CD4-positive, alpha-beta T cell (primary cell): ENCODE results near the gene FOXL2NB. TPM values are rescaled to one million over a fixed set of nuclear protein-coding genes. Genes with fewer than 3 reads are reported as not detected.

Experiments
- ATAC-seq: fragments of 200-7000 bp; cut with Tn5 transposase; one replicate; pipeline ENCODE4 v1.10.0; 2022; ENCODE audit warnings: mild to moderate bottlenecking; ENCODE audit not compliant: poor library complexity
- CTCF ChIA-PET: fragments of 350-600 bp; sonication (Branson Sonifier 250); formaldehyde crosslinking; loops from one replicate; lab custom pipeline; 2021; ENCODE audit warnings: antibody characterized with exemption, inconsistent platforms; lab: Charles Lee
- POLR2A ChIA-PET: fragments of 350-600 bp; sonication (Branson Sonifier 250); formaldehyde crosslinking; loops from one replicate; lab custom pipeline; 2021; ENCODE audit warnings: antibody characterized with exemption, inconsistent platforms; lab: Charles Lee
- DNase-seq, 14 experiments: peaks; one replicate each; pipeline ENCODE4 v3.0.0-alpha.2; 2013 to 2020; ENCODE audit warnings: mixed read lengths in 2 of 14
- H3K27ac ChIP-seq, 2 donors: one replicate each; pipeline versions ENCODE4 v1.5.1 to v1.7.0; 2013; ENCODE audit warnings: low read length in 2 of 2, low read depth in 1 of 2, mild to moderate bottlenecking in 1 of 2
- H3K27me3 ChIP-seq, 2 experiments: 1 replicate in 1 of 2; 2 replicates in 1 of 2; pipeline versions ENCODE4 v1.6.1 to v1.7.0; 2013; ENCODE audit warnings: low read length in 2 of 2, control low read depth in 1 of 2, mild to moderate bottlenecking in 1 of 2, moderate library complexity in 1 of 2; ENCODE audit not compliant: insufficient read depth in 2 of 2, control insufficient read depth in 1 of 2
- H3K36me3 ChIP-seq: one replicate; pipeline ENCODE4 v1.6.1; 2013; ENCODE audit warnings: low read length, control low read depth; ENCODE audit not compliant: insufficient read depth
- H3K4me1 ChIP-seq: one replicate; pipeline ENCODE4 v1.6.1; 2013; ENCODE audit warnings: low read length, control low read depth; ENCODE audit not compliant: insufficient read depth
- H3K4me3 ChIP-seq: one replicate; pipeline ENCODE4 v1.5.1; 2013; ENCODE audit warnings: mild to moderate bottlenecking, low read length, moderate library complexity
- H3K9me3 ChIP-seq, 2 experiments: 1 replicate in 1 of 2; 2 replicates in 1 of 2; pipeline versions ENCODE4 v1.6.1 to v1.7.0; 2013; ENCODE audit warnings: low read length in 2 of 2, mild to moderate bottlenecking in 2 of 2, control low read depth in 1 of 2, moderate library complexity in 1 of 2; ENCODE audit not compliant: control insufficient read depth in 1 of 2, insufficient read depth in 1 of 2
- H3K27ac Mint-ChIP-seq: one replicate; pipeline ENCODE4 v1.8.0; 2020; ENCODE audit warnings: mixed read lengths
- H3K27me3 Mint-ChIP-seq: one replicate; pipeline ENCODE4 v1.8.0; 2021; ENCODE audit warnings: mixed read lengths
- H3K36me3 Mint-ChIP-seq: one replicate; pipeline ENCODE4 v1.8.0; 2021; ENCODE audit warnings: low read depth, mixed read lengths
- H3K4me1 Mint-ChIP-seq: one replicate; pipeline ENCODE4 v1.8.0; 2021; ENCODE audit warnings: low read depth, mixed read lengths
- H3K4me3 Mint-ChIP-seq: one replicate; pipeline ENCODE4 v1.8.0; 2020; ENCODE audit warnings: mild to moderate bottlenecking, mixed read lengths
- H3K9me3 Mint-ChIP-seq: one replicate; pipeline ENCODE4 v1.8.0; 2020; ENCODE audit warnings: mixed read lengths
- CTCF ChIP-seq: fragments of 200-600 bp; IDR thresholded peaks from one replicate; pipeline ENCODE4 v1.8.0; 2022; ENCODE audit warnings: antibody characterized with exemption, mild to moderate bottlenecking
- intact Hi-C, 2 experiments: fragments of 100-400 bp; cut with DNase I in 1 of 2; cut with micrococcal nuclease in 1 of 2; formaldehyde crosslinking; loops; one replicate each; pipeline versions ENCODE4 v1.15.1 to v1.9.0; 2023 to 2025; cut with DNase I, micrococcal nuclease
- total RNA-seq, 174 experiments: library from RNA in 2 of 174; stranded (reverse) in 2 of 174; gene quantifications; one replicate each; pipeline ENCODE4 v1.2.3 and lab custom pipeline; 2021 to 2026

The FOXL2NB gene
- total RNA-seq, 2 experiments from 2014 or later = not detected

GRCh38 chr3:138964923-138965322 lies 17.9 kb downstream of the FOXL2NB start:
- Histone ChIP-seq H3K4me3 (no peak overlapping the region), H3K9me3 (peaks cover 17 to 25% of the 10 kb centered on the region in 2 experiments), H3K27ac (no peak overlapping the region), H3K4me1 (peaks cover 14% of the 10 kb centered on the region), H3K27me3 (peaks cover 44 to 47% of the 10 kb centered on the region in 2 experiments), H3K36me3 (no peaks in the 10 kb centered on the region)
- no peaks in the 10 kb centered on the region for H3K36me3 Mint-ChIP-seq
- no peak overlapping the region for H3K4me3 Mint-ChIP-seq
- peaks cover 16% of the 10 kb centered on the region for H3K4me1 Mint-ChIP-seq
- peaks cover 71% of the 10 kb centered on the region for H3K27me3 Mint-ChIP-seq
- no peak for TF ChIP-seq CTCF
- H3K27ac Mint-ChIP-seq = no peak overlapping the region
- ChIA-PET CTCF (interaction anchor here (0.6 kb wide), 1 partner anchor 9 kb away, joined by 3 read pairs; no protein-coding TSS in a partner anchor), POLR2A (interaction anchor here (0.6 kb wide), 1 partner anchor 270 kb away, joined by 3 read pairs; no protein-coding TSS in a partner anchor)
- intact Hi-C loops = no loop called here
- ATAC-seq (no peak), DNase-seq (no peak)
- H3K9me3 Mint-ChIP-seq = peaks cover 10% of the 10 kb centered on the region

- Histone ChIP-seq H3K4me1 (no peaks in the 10 kb centered on the region), H3K4me3 (no peak overlapping the region), H3K27ac (no peak overlapping the region), H3K36me3 (no peaks in the 10 kb centered on the region), H3K27me3 (peaks cover 11 to 14% of the 10 kb centered on the region in 2 experiments), H3K9me3 (no peaks in the 10 kb centered on the region)
- DNase-seq (no peak), ATAC-seq (no peak)
- Mint-ChIP-seq H3K9me3 (no peaks in the 10 kb centered on the region), H3K4me1 (no peaks in the 10 kb centered on the region), H3K36me3 (no peaks in the 10 kb centered on the region), H3K4me3 (no peak overlapping the region), H3K27ac (no peak overlapping the region), H3K27me3 (peaks cover 40% of the 10 kb centered on the region)
- ChIA-PET POLR2A (no interaction called here), CTCF (no interaction called here)
- intact Hi-C loops = no loop called here
- no peak for TF ChIP-seq CTCF
These were observed 24.8 kb downstream of the FOXL2NB start for GRCh38 chr3:138971766-138972320.

- peaks cover 11 to 14% of the 10 kb centered on the region in 2 experiments for H3K27me3 ChIP-seq
- H3K27ac Mint-ChIP-seq = no peak overlapping the region
- DNase-seq = no peak
- no peak overlapping the region for H3K4me3 Mint-ChIP-seq
- H3K4me3 ChIP-seq = no peak overlapping the region
- no peaks in the 10 kb centered on the region for H3K4me1 ChIP-seq
- ChIA-PET CTCF (no interaction called here), POLR2A (no interaction called here)
- H3K36me3 ChIP-seq = no peaks in the 10 kb centered on the region
- TF ChIP-seq CTCF = no peak
- peaks cover 34% of the 10 kb centered on the region for H3K27me3 Mint-ChIP-seq
- H3K9me3 Mint-ChIP-seq = no peaks in the 10 kb centered on the region
- no peaks in the 10 kb centered on the region for H3K36me3 Mint-ChIP-seq
- no peaks in the 10 kb centered on the region for H3K4me1 Mint-ChIP-seq
- H3K9me3 ChIP-seq = no peaks in the 10 kb centered on the region
- no peak for ATAC-seq
- H3K27ac ChIP-seq = no peak overlapping the region
- intact Hi-C loops = no loop called here
These were observed 25.9 kb downstream of the FOXL2NB start for GRCh38 chr3:138972941-138973340.
